Measurements from ENCODE around the gene SH3GLB2.

DNA sequence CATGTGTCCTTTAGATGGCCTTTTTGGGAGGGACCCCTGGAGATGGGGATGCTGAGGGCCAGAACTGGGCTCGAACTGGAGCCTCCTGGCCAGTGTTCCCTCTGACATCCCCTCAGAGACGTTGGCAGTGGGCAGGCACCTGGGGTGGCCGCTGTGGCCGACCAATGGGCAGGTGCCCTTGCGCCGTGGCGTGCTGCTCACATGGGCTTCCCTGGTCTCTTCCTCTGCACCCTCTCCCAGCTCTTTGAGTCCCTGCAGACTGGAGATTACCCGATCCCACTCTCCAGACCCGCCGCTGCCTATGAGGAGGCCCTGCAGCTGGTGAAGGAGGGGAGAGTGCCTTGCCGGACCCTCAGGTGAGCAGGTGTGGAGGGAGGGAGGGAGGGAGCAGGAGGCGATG lies 32.9 kb upstream of the SH3GLB2 start:
- TF ChIP-seq POLR2A (IDR thresholded peaks at IDR 0.05) (no peak), CTCF (IDR thresholded peaks at IDR 0.05) (no peak)

Measured in testis (tissue), 2 donors.